Neuronal stem cell (in vitro differentiated cells): ENCODE results near the gene LGMN.

Source experiments
- DNase-seq: peaks from one replicate; pipeline ENCODE4 v3.0.0-alpha.2; 2013; ENCODE audit warnings: low spot score
- H2AFZ ChIP-seq: one replicate; pipeline ENCODE4 v1.6.1; 2013; ENCODE audit warnings: mild to moderate bottlenecking, low read length, inconsistent platforms
- H2AK5ac ChIP-seq: 2 replicates; pipeline ENCODE4 v1.6.1; 2013; ENCODE audit warnings: low read depth, mild to moderate bottlenecking, inconsistent platforms, low read length, moderate library complexity, mixed read lengths
- H2BK120ac ChIP-seq: 2 replicates; pipeline ENCODE4 v1.6.1; 2013; ENCODE audit warnings: low read depth, mild to moderate bottlenecking, inconsistent platforms, low read length, moderate library complexity, mixed read lengths
- H2BK12ac ChIP-seq: one replicate; pipeline ENCODE4 v1.6.1; 2013; ENCODE audit warnings: low read length, inconsistent platforms
- H2BK15ac ChIP-seq: 2 replicates; pipeline ENCODE4 v1.6.1; 2013; ENCODE audit warnings: mild to moderate bottlenecking, low read length, inconsistent platforms, mixed read lengths
- H2BK5ac ChIP-seq: one replicate; pipeline ENCODE4 v1.6.1; 2013; ENCODE audit warnings: inconsistent platforms, mild to moderate bottlenecking, low read length, moderate library complexity
- H3K14ac ChIP-seq: one replicate; pipeline ENCODE4 v1.6.1; 2013; ENCODE audit warnings: low read length, inconsistent platforms
- H3K18ac ChIP-seq: 2 replicates; pipeline ENCODE4 v1.6.1; 2013; ENCODE audit warnings: low read length, inconsistent platforms
- H3K23ac ChIP-seq: 2 replicates; pipeline ENCODE4 v1.6.1; 2013; ENCODE audit warnings: low read depth, mild to moderate bottlenecking, mixed read lengths, low read length, inconsistent platforms; ENCODE audit not compliant: poor library complexity
- H3K27ac ChIP-seq: replicated peaks from 3 replicates; pipeline ENCODE4 v1.5.1; 2013; ENCODE audit warnings: low read length, inconsistent platforms
- H3K27me3 ChIP-seq, 3 experiments: 2 replicates each; pipeline ENCODE4 v1.6.1; 2013; ENCODE audit warnings: low read length in 3 of 3, mild to moderate bottlenecking in 2 of 3, inconsistent platforms in 1 of 3, low read depth in 1 of 3, mixed read lengths in 1 of 3, moderate library complexity in 1 of 3; ENCODE audit not compliant: control insufficient read depth in 3 of 3, insufficient read depth in 3 of 3
- H3K36me3 ChIP-seq, 2 donors: replicated peaks in 1 of 2; 2 replicates each; pipeline ENCODE4 v1.6.1; 2013; ENCODE audit warnings: low read length in 2 of 2; ENCODE audit not compliant: control insufficient read depth in 2 of 2, insufficient read depth in 2 of 2
- H3K4ac ChIP-seq: 2 replicates; pipeline ENCODE4 v1.6.1; 2013; ENCODE audit warnings: inconsistent platforms, mild to moderate bottlenecking, low read length, moderate library complexity
- H3K4me1 ChIP-seq, 2 donors: 1 replicate in 1 of 2; 2 replicates in 1 of 2; pipeline ENCODE4 v1.6.1; 2013; ENCODE audit warnings: low read length in 2 of 2, low read depth in 1 of 2; ENCODE audit not compliant: control insufficient read depth in 2 of 2, insufficient read depth in 1 of 2
- H3K4me2 ChIP-seq: one replicate; pipeline ENCODE4 v1.6.1; 2013; ENCODE audit warnings: mild to moderate bottlenecking, low read length, inconsistent platforms; ENCODE audit not compliant: insufficient read depth, poor library complexity, severe bottlenecking
- H3K4me3 ChIP-seq, 2 donors: 2 replicates each; pipeline ENCODE4 v1.5.1; 2013; ENCODE audit warnings: low read length in 2 of 2, mild to moderate bottlenecking in 2 of 2, inconsistent platforms in 1 of 2, moderate library complexity in 1 of 2
- H3K79me1 ChIP-seq: one replicate; pipeline ENCODE4 v1.6.1; 2013; ENCODE audit warnings: low read depth, mild to moderate bottlenecking, inconsistent platforms, low read length, moderate library complexity
- H3K9ac ChIP-seq: one replicate; pipeline ENCODE4 v1.6.1; 2013; ENCODE audit warnings: mild to moderate bottlenecking, low read depth, low read length, inconsistent platforms; ENCODE audit not compliant: poor library complexity
- H3K9me3 ChIP-seq, 2 donors: replicated peaks in 1 of 2; 2 replicates each; pipeline versions ENCODE3 to v1.6.1; 2013; ENCODE audit warnings: low read length in 2 of 2, mild to moderate bottlenecking in 2 of 2, inconsistent platforms in 1 of 2, low read depth in 1 of 2, mixed read lengths in 1 of 2, moderate library complexity in 1 of 2; ENCODE audit not compliant: control insufficient read depth in 2 of 2, insufficient read depth in 1 of 2
- H4K8ac ChIP-seq: one replicate; pipeline ENCODE4 v1.6.1; 2013; ENCODE audit warnings: low read depth, mild to moderate bottlenecking, inconsistent platforms, low read length, moderate library complexity
- H4K91ac ChIP-seq: one replicate; pipeline ENCODE4 v1.6.1; 2013; ENCODE audit warnings: low read length, low read depth, mild to moderate bottlenecking, inconsistent platforms; ENCODE audit not compliant: poor library complexity
- WGBS, 2 donors: extraction: QIAGEN DNeasy Blood & Tissue Kit; methylation state at CpG; one replicate each; pipeline ENCODE4 v1.1.7; 2013; ENCODE audit warnings: missing lambda C conversion rate in 2 of 2, mixed read lengths in 1 of 2; ENCODE audit not compliant: insufficient read length in 2 of 2, insufficient replicate concordance in 1 of 2; ENCODE audit errors: extremely low coverage in 2 of 2; 5-methylcytosine and 5-hydroxymethylcytosine counted together

Gene LGMN

DNA sequence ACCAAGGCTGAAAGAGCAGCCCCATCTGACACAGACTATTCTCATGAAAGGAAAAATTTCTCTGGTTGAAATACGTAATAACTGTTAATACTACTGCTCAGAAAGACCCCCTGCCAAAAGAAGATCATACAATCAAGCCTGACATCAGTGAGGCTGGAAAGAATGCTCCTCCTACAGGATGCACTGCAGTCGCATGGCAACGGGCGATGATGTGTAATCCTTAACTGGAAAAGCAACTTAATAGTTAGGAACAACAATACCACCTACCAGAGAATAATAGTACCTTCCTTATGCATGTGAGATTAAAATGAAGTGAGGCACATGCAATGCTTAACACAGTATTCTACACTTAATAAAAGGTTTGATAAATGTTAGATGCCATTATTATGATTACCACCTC lies 44.5 kb upstream of the LGMN start:
- peaks cover 3% of the 10 kb centered on the region for H3K79me1 ChIP-seq
- H3K4me1 ChIP-seq = no peaks in the 10 kb centered on the region
- H2AK5ac ChIP-seq = no peak overlapping the region
- H4K91ac ChIP-seq = no peak overlapping the region
- no peak overlapping the region for H2BK120ac ChIP-seq
- DNase-seq = no peak
- no peak overlapping the region for H3K27ac ChIP-seq
- WGBS, 2 donors = no CpG with 5 or more reads among the region's 4 CpGs
- H2BK15ac ChIP-seq = no peak overlapping the region
- no peak overlapping the region for H3K4ac ChIP-seq
- H3K9ac ChIP-seq = no peak overlapping the region
- H3K18ac ChIP-seq = no peak overlapping the region
- H3K4me2 ChIP-seq = no peak overlapping the region
- no peak overlapping the region for H4K8ac ChIP-seq
- H2AFZ ChIP-seq = no peak overlapping the region
- H3K9me3 ChIP-seq = no peaks in the 10 kb centered on the region
- no peak overlapping the region for H3K4me3 ChIP-seq
- H3K14ac ChIP-seq = no peak overlapping the region
- no peaks in the 10 kb centered on the region for H3K27me3 ChIP-seq
- no peak overlapping the region for H2BK12ac ChIP-seq
- H3K23ac ChIP-seq = no peak overlapping the region
- H2BK5ac ChIP-seq = no peak overlapping the region
- peaks cover 4 to 8% of the 10 kb centered on the region in 2 donors for H3K36me3 ChIP-seq

DNA sequence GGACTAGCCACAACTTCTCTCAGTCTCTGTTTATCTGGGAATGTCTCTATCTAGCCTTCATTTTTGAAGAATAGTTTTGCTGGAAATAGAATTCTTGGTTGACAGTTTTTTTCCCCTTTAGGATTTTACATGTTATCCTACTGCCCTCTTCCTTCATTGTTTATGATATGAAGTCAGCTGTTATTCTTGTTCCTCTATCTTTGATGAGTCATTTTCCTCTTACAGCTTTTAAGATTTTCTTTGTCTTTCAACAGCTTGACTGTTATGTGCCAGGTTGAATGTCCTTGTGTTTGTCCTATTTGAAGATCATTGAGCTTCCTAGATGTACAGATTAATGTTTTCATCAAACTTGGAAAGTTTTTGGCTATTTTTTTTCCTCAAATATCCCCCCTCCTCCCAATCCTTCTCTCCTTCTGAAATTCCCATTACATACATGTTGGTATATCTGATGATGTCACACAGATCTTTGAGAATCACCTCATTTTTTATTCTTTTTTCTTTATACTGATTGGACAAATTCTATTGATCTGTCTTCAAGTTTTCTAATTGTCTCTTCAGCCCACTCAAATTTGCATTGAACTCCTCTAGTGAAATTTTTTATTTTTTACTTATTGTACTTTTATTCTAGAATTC lies 41.1 kb upstream of the LGMN start:
- Histone ChIP-seq H3K18ac (no peak overlapping the region), H3K4me1 (no peaks in the 10 kb centered on the region), H3K27me3 (no peaks in the 10 kb centered on the region), H2AFZ (no peak overlapping the region), H2BK12ac (no peak overlapping the region), H3K79me1 (peaks cover 2% of the 10 kb centered on the region), H3K9me3 (no peaks in the 10 kb centered on the region), H3K4ac (no peak overlapping the region), H2AK5ac (no peak overlapping the region), H3K36me3 (no peaks in the 10 kb centered on the region), H2BK120ac (no peak overlapping the region), H3K4me2 (no peak overlapping the region), H2BK5ac (no peak overlapping the region), H3K27ac (no peak overlapping the region), H3K23ac (no peak overlapping the region), H2BK15ac (no peak overlapping the region), H3K9ac (no peak overlapping the region), H4K91ac (no peak overlapping the region), H4K8ac (no peak overlapping the region), H3K4me3 (no peak overlapping the region), H3K14ac (no peak overlapping the region)
- DNase-seq = no peak

GRCh38 chr14:92787554-92787953 lies 39.1 kb upstream of the LGMN start:
- H2BK5ac ChIP-seq = no peak overlapping the region
- no CpG with 5 or more reads among the region's 2 CpGs for WGBS, 2 donors
- no peak overlapping the region for H3K27ac ChIP-seq
- H2BK120ac ChIP-seq = no peak overlapping the region
- no peak overlapping the region for H3K18ac ChIP-seq
- H3K23ac ChIP-seq = no peak overlapping the region
- no peak overlapping the region for H2BK15ac ChIP-seq
- H4K8ac ChIP-seq = no peak overlapping the region
- no peak overlapping the region for H2AK5ac ChIP-seq
- H4K91ac ChIP-seq = no peak overlapping the region
- no peak for DNase-seq
- no peak overlapping the region for H2BK12ac ChIP-seq
- no peaks in the 10 kb centered on the region for H3K4me1 ChIP-seq
- H3K27me3 ChIP-seq = no peaks in the 10 kb centered on the region
- no peak overlapping the region for H3K9ac ChIP-seq
- H3K4me3 ChIP-seq = no peak overlapping the region
- H3K79me1 ChIP-seq = no peaks in the 10 kb centered on the region
- H3K14ac ChIP-seq = no peak overlapping the region
- H2AFZ ChIP-seq = no peak overlapping the region
- H3K36me3 ChIP-seq = no peaks in the 10 kb centered on the region
- no peaks in the 10 kb centered on the region for H3K9me3 ChIP-seq
- H3K4me2 ChIP-seq = no peak overlapping the region
- no peak overlapping the region for H3K4ac ChIP-seq

- no peak overlapping the region for H3K23ac ChIP-seq
- H2BK120ac ChIP-seq = no peak overlapping the region
- WGBS, 2 donors = no CpG with 5 or more reads among the region's 1 CpG
- no peak overlapping the region for H2AFZ ChIP-seq
- no peaks in the 10 kb centered on the region for H3K27me3 ChIP-seq
- H3K4me2 ChIP-seq = no peak overlapping the region
- no peak overlapping the region for H2BK15ac ChIP-seq
- H3K79me1 ChIP-seq = no peaks in the 10 kb centered on the region
- H3K36me3 ChIP-seq = no peaks in the 10 kb centered on the region
- no peaks in the 10 kb centered on the region for H3K9me3 ChIP-seq
- H3K4me1 ChIP-seq = no peaks in the 10 kb centered on the region
- H3K27ac ChIP-seq = no peak overlapping the region
- no peak overlapping the region for H4K91ac ChIP-seq
- no peak overlapping the region for H3K18ac ChIP-seq
- no peak overlapping the region for H3K4ac ChIP-seq
- H2AK5ac ChIP-seq = no peak overlapping the region
- no peak overlapping the region for H3K14ac ChIP-seq
- no peak overlapping the region for H3K9ac ChIP-seq
- no peak overlapping the region for H3K4me3 ChIP-seq
- H2BK12ac ChIP-seq = no peak overlapping the region
- DNase-seq = no peak
- H4K8ac ChIP-seq = no peak overlapping the region
- H2BK5ac ChIP-seq = no peak overlapping the region
Observed at GRCh38 chr14:92786427-92786756, 38.0 kb upstream of the LGMN start.
